B cell (primary cell): ENCODE data around the gene NMNAT3. TPM values are rescaled to one million over a fixed set of nuclear protein-coding genes. Genes with fewer than 3 reads are reported as not detected.

Experiments
- ATAC-seq: fragments of 200-7000 bp; cut with Tn5 transposase; one replicate; pipeline ENCODE4 v1.10.0; 2021; ENCODE audit warnings: low read depth, mild to moderate bottlenecking, moderate number of reproducible peaks, moderate library complexity
- CTCF ChIA-PET: fragments of 350-600 bp; sonication (Branson Sonifier 250); formaldehyde crosslinking; loops from one replicate; lab custom pipeline; 2021; ENCODE audit warnings: antibody characterized with exemption, inconsistent platforms; lab: Charles Lee
- POLR2A ChIA-PET: fragments of 350-600 bp; sonication (Branson Sonifier 250); formaldehyde crosslinking; loops from one replicate; lab custom pipeline; 2021; ENCODE audit warnings: antibody characterized with exemption; lab: Charles Lee
- DNase-seq: peaks from one replicate; pipeline ENCODE4 v3.0.0; 2013
- H2AFZ ChIP-seq: 2 replicates; pipeline ENCODE4 v1.6.1; 2012; ENCODE audit warnings: mild to moderate bottlenecking, low read depth, low read length; ENCODE audit not compliant: insufficient read depth, poor library complexity, severe bottlenecking
- H3K27ac ChIP-seq, 2 donors: 1 replicate in 1 of 2; 2 replicates in 1 of 2; pipeline ENCODE4 v1.5.1; 2012 to 2013; ENCODE audit warnings: low read length in 2 of 2, mild to moderate bottlenecking in 2 of 2, moderate library complexity in 1 of 2
- H3K27me3 ChIP-seq, 4 experiments: fragments of 200-600 bp in 1 of 4; sonication (generic) in 1 of 4; replicated peaks in 1 of 4; 1 replicate in 2 of 4; 2 replicates in 2 of 4; pipeline versions ENCODE4 v1.6.1 to v1.7.0; 2013 to 2016; ENCODE audit warnings: low read length in 3 of 4, mild to moderate bottlenecking in 2 of 4, mixed read lengths in 1 of 4, moderate library complexity in 1 of 4; ENCODE audit not compliant: insufficient read depth in 4 of 4, control insufficient read depth in 3 of 4; ENCODE audit errors: control extremely low read depth in 1 of 4
- H3K36me3 ChIP-seq, 2 experiments: replicated peaks in 1 of 2; 1 replicate in 1 of 2; 2 replicates in 1 of 2; pipeline versions ENCODE4 v1.6.1 to v1.7.1; 2013; ENCODE audit warnings: low read length in 1 of 2; ENCODE audit not compliant: insufficient read depth in 2 of 2, control insufficient read depth in 1 of 2; ENCODE audit errors: control extremely low read depth in 1 of 2, extremely low read depth in 1 of 2
- H3K4me1 ChIP-seq, 2 donors: fragments of 200-600 bp in 1 of 2; sonication (generic) in 1 of 2; 1 replicate in 1 of 2; 2 replicates in 1 of 2; pipeline versions ENCODE4 v1.5.1 to v1.6.1; 2013 to 2017; ENCODE audit warnings: low read length in 2 of 2; ENCODE audit not compliant: control insufficient read depth in 2 of 2, insufficient read depth in 2 of 2
- H3K4me2 ChIP-seq: replicated peaks from 2 replicates; pipeline ENCODE3; 2012; ENCODE audit warnings: mild to moderate bottlenecking, low read depth, low read length; ENCODE audit not compliant: poor library complexity, severe bottlenecking
- H3K4me3 ChIP-seq, 5 experiments: fragments of 200-600 bp in 1 of 5; sonication (generic) in 1 of 5; 1 replicate in 3 of 5; 2 replicates in 2 of 5; pipeline versions ENCODE4 v1.5.1 to v1.7.0; 2011 to 2016; ENCODE audit warnings: low read length in 4 of 5, mild to moderate bottlenecking in 4 of 5, low read depth in 2 of 5, control low read depth in 1 of 5, moderate library complexity in 1 of 5; ENCODE audit not compliant: insufficient read depth in 1 of 5; ENCODE audit errors: control extremely low read depth in 1 of 5, extremely low read depth in 1 of 5
- H3K79me2 ChIP-seq: fragments of 200-600 bp; sonication (generic); one replicate; pipeline ENCODE4 v1.6.0; 2016; ENCODE audit warnings: low read length; ENCODE audit not compliant: control insufficient read depth, insufficient read depth
- H3K9ac ChIP-seq: fragments of 200-600 bp; sonication (generic); 2 replicates; pipeline ENCODE4 v1.6.1; 2017; ENCODE audit warnings: mild to moderate bottlenecking, low read length, moderate library complexity
- H3K9me3 ChIP-seq, 3 donors: one replicate each; pipeline versions ENCODE4 v1.6.1 to v1.7.1; 2013; ENCODE audit warnings: low read length in 2 of 3; ENCODE audit not compliant: control insufficient read depth in 2 of 3, insufficient read depth in 1 of 3; ENCODE audit errors: control extremely low read depth in 1 of 3
- H4K20me1 ChIP-seq: 2 replicates; pipeline ENCODE4 v1.6.0; 2012; ENCODE audit warnings: mild to moderate bottlenecking, low read length; ENCODE audit not compliant: insufficient read depth, control insufficient read depth, poor library complexity, severe bottlenecking
- H3K27ac Mint-ChIP-seq: one replicate; pipeline ENCODE4 v1.8.0; 2021; ENCODE audit warnings: mixed read lengths
- H3K27me3 Mint-ChIP-seq: one replicate; pipeline ENCODE4 v1.8.0; 2021; ENCODE audit warnings: mixed read lengths
- H3K4me1 Mint-ChIP-seq: one replicate; pipeline ENCODE4 v1.8.0; 2021; ENCODE audit warnings: mixed read lengths
- H3K4me3 Mint-ChIP-seq: one replicate; pipeline ENCODE4 v1.8.0; 2021; ENCODE audit warnings: mixed read lengths
- H3K9me3 Mint-ChIP-seq: one replicate; pipeline ENCODE4 v1.8.0; 2022; ENCODE audit warnings: mixed read lengths; ENCODE audit not compliant: insufficient read depth
- CTCF ChIP-seq: fragments of 200-600 bp; IDR thresholded peaks from one replicate; pipeline ENCODE4 v1.8.0; 2022; ENCODE audit warnings: antibody characterized with exemption, mild to moderate bottlenecking
- EZH2 ChIP-seq: IDR thresholded peaks from 2 replicates; pipeline ENCODE4 v1.6.1; 2012; ENCODE audit warnings: borderline replicate concordance, low read depth, mild to moderate bottlenecking, moderate library complexity, low read length; ENCODE audit not compliant: insufficient read depth, poor library complexity, severe bottlenecking
- WGBS: methylation state at CpG from one replicate; pipeline ENCODE4 v1.1.5; 2013; ENCODE audit warnings: missing lambda C conversion rate; ENCODE audit not compliant: insufficient coverage; 5-methylcytosine and 5-hydroxymethylcytosine counted together
- intact Hi-C: fragments of 100-400 bp; cut with micrococcal nuclease; formaldehyde crosslinking; loops from one replicate; pipeline ENCODE4 v1.10.0; 2022
- polyA plus RNA-seq: library from polyadenylated mRNA; depleted of rRNA; stranded (reverse); fragments of >200 nt; gene quantifications from 2 replicates; pipeline ENCODE4 v1.2.3, GENCODE V29; 2012
- total RNA-seq, 2 donors: library from RNA; stranded (reverse); fragments of 120-200 nt in 1 of 2; gene quantifications; 1 replicate in 1 of 2; 2 replicates in 1 of 2; pipeline versions ENCODE4 v1.2.3 to v1.2.4, GENCODE V29; 2013 to 2022

NMNAT3 gene
- total and polyA plus RNA-seq, 2 donors (not counting 1 experiment from before 2014, with no cell fraction given): 1.9 to 3.3 TPM

GRCh38 chr3:139689122-139689521 lies 11.3 kb upstream of the NMNAT3 start:
- Histone ChIP-seq H3K9ac (no peak overlapping the region), H3K4me1 (no peaks in the 10 kb centered on the region), H3K4me2 (no peak overlapping the region), H3K9me3 (no peaks in the 10 kb centered on the region), H2AFZ (no peak overlapping the region), H4K20me1 (no peaks in the 10 kb centered on the region), H3K27me3 (peaks cover 0 to 7% (median 0%) of the 10 kb centered on the region in 4 experiments), H3K79me2 (no peaks in the 10 kb centered on the region), H3K27ac (no peak overlapping the region), H3K4me3 (no peak overlapping the region), H3K36me3 (no peaks in the 10 kb centered on the region)
- no peak overlapping the region for H3K4me3 Mint-ChIP-seq
- no peak for ATAC-seq
- H3K9me3 Mint-ChIP-seq: no peaks in the 10 kb centered on the region
- TF ChIP-seq CTCF (no peak), EZH2 (no peak)
- H3K4me1 Mint-ChIP-seq: no peaks in the 10 kb centered on the region
- no peak overlapping the region for H3K27ac Mint-ChIP-seq
- DNase-seq: no peak
- intact Hi-C loops: no loop called here
- H3K27me3 Mint-ChIP-seq: peaks cover 23% of the 10 kb centered on the region
- CTCF ChIA-PET: no interaction called here
- WGBS: 67% methylated on average over 4 of the region's 4 CpGs
- POLR2A ChIA-PET: no interaction called here

GRCh38 chr3:139687431-139687830 lies 9.7 kb upstream of the NMNAT3 start:
- Histone ChIP-seq H3K4me2 (no peak overlapping the region), H3K4me1 (no peaks in the 10 kb centered on the region), H4K20me1 (no peaks in the 10 kb centered on the region), H3K79me2 (no peaks in the 10 kb centered on the region), H3K36me3 (no peaks in the 10 kb centered on the region), H3K9me3 (no peaks in the 10 kb centered on the region), H3K27ac (no peak overlapping the region), H3K9ac (no peak overlapping the region), H3K27me3 (peaks cover 0 to 7% (median 0%) of the 10 kb centered on the region in 4 experiments), H3K4me3 (no peak overlapping the region), H2AFZ (no peak overlapping the region)
- no peak overlapping the region for H3K27ac Mint-ChIP-seq
- intact Hi-C loops: no loop called here
- H3K4me1 Mint-ChIP-seq: no peaks in the 10 kb centered on the region
- CTCF ChIA-PET: no interaction called here
- WGBS: no CpG with 5 or more reads among the region's 1 CpG
- ATAC-seq (no peak), DNase-seq (no peak)
- POLR2A ChIA-PET: no interaction called here
- H3K4me3 Mint-ChIP-seq: no peak overlapping the region
- H3K9me3 Mint-ChIP-seq: no peaks in the 10 kb centered on the region
- peaks cover 23% of the 10 kb centered on the region for H3K27me3 Mint-ChIP-seq
- TF ChIP-seq EZH2 (no peak), CTCF (no peak)
